Measurements from ENCODE around the gene MOCOS.

GRCh38 chr18:36314754-36315153 lies 127.5 kb downstream of the MOCOS start:
- no peak for TF ChIP-seq CTCF (optimal IDR thresholded peaks at IDR 0.05 in 1 of 3, IDR thresholded peaks at IDR 0.05 in 1 of 3, conservative IDR thresholded peaks at IDR 0.05 in 1 of 3; ENCODE audit: extremely low read depth in 1 of 3, insufficient read depth in 2 of 3, low read length in 3 of 3)
- no peak for TF ChIP-seq EZH2 (IDR thresholded peaks at IDR 0.05; ENCODE audit: low read length)

Data from keratinocyte (primary cell).